ENCODE data around the gene ELMO1. TPM values are rescaled to one million over a fixed set of nuclear protein-coding genes. Genes with fewer than 3 reads are reported as not detected.

Gene ELMO1
- total and polyA plus RNA-seq, 10 of the 15 experiments (the other 5 are each of a cell fraction or from before 2014, with no cell fraction given) = 22.6 to 85.9 (median 56.6) TPM

DNA sequence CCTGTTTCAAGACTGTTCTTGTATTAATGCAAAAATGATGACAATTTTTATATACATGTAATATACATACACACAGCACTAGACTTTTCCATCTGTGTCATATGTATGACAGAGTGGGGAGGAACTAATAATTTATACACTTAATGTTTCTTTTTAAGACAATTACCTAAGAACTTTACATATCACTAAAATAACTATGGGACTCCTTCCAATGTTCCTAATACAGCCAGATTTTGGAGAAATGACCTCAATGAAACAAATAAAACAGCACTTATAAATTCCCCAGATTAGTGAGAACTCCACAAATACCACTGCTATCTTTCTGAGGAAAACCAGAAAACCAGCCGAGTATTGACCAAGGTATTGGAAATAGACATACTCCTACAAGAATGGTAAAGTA is 199.4 kb downstream of the ELMO1 start:
- Histone ChIP-seq H2AFZ (ENCODE audit: control insufficient read depth, low read depth, low read length) (no peak overlapping the region), H3K4me1 (ENCODE audit: control insufficient read depth, insufficient read depth, low read length) (no peaks in the 10 kb centered on the region), H3K4me3 (no peak overlapping the region), H3K79me2 (ENCODE audit: control insufficient read depth, insufficient read depth, low read length) (no peaks in the 10 kb centered on the region), H3K36me3 (ENCODE audit: control insufficient read depth in 2 of 2, insufficient read depth in 2 of 2, low read length in 1 of 2) (peaks cover 0 to 4% of the 10 kb centered on the region in 2 experiments; a peak in 2 of 4 replicates), H4K20me1 (ENCODE audit: control insufficient read depth, insufficient read depth) (no peaks in the 10 kb centered on the region), H3K27ac (ENCODE audit: control insufficient read depth, insufficient read depth) (no peak overlapping the region), H3K4me2 (ENCODE audit: control insufficient read depth, insufficient read depth) (no peak overlapping the region), H3K9ac (ENCODE audit: control insufficient read depth, insufficient read depth, low read length) (no peak overlapping the region), H3K9me3 (replicated peaks; ENCODE audit: control insufficient read depth, insufficient read depth, low read length) (no peaks in the 10 kb centered on the region), H3K27me3 (replicated peaks in 1 of 2; ENCODE audit: control insufficient read depth in 2 of 2, insufficient read depth in 2 of 2, low read length in 1 of 2) (no peaks in the 10 kb centered on the region)
- 47% methylated on average over 1 of the region's 1 CpG for whole genome bisulfite sequencing (ENCODE audit: insufficient coverage, insufficient replicate concordance, low lambda C conversion rate, missing lambda C conversion rate)
- in situ Hi-C loops (cut with MboI) = no loop called here
- ChIA-PET CTCF (interaction anchor here (1.3 to 1.7 kb wide), 2 partner anchors 9 to 36 kb away, joined by 4 to 8 read pairs; no protein-coding TSS in a partner anchor), SMC1A (ENCODE audit: uncharacterized antibody, unreplicated experiment) (interaction anchor here (0.7 to 1.7 kb wide), 2 partner anchors 14 to 85 kb away, joined by 3 to 4 read pairs; no protein-coding TSS in a partner anchor), POLR2A (no interaction called here), RAD21 (ENCODE audit: unreplicated experiment) (interaction anchor here (1.0 kb wide), 1 partner anchor 104 kb away, joined by 3 read pairs; no protein-coding TSS in a partner anchor)
- ATAC-seq (no peak), FAIRE-seq (no peak), DNase-seq (ENCODE audit: low read depth, low spot score) (no peak)
- intact Hi-C loops (cut with micrococcal nuclease; ENCODE audit: unreplicated experiment) = no loop called here
- no peak for TF ChIP-seq EGR1 (IDR thresholded peaks at IDR 0.05; ENCODE audit: borderline replicate concordance in 1 of 2, low read depth in 2 of 2, low read length in 2 of 2)
- no peak for TF ChIP-seq GATAD2B (conservative IDR thresholded peaks at IDR 0.05; ENCODE audit: low read depth)
- BruUV-seq (replicated peaks) = no TSS peak

DNA sequence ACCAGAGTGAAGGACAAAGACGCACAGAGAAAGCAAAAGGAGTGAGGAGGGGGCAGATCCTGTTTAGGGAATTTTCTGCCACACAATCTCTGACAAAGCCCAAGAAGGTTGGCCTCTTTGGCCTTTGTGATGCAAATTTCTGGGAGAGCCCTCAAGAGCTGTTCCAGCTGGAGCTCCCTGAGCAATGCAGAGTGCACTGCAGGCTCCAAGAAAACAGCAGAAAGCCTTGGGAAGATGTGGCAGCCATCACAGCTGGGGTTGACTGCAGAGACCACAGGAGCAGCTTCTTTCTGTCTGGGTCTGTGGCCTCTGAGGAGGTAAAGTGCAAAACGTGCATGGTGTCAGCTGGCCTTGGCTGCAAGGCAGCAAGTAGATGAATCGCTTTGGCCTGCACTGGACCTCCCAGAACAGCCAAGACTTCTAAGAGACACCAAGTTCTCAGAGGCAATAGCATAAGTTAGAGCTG is 200.2 kb downstream of the ELMO1 start:
- no peaks in the 10 kb centered on the region for H3K27me3 ChIP-seq (replicated peaks in 1 of 2; ENCODE audit: control insufficient read depth in 2 of 2, insufficient read depth in 2 of 2, low read length in 1 of 2)
- no peak overlapping the region for H3K4me2 ChIP-seq (ENCODE audit: control insufficient read depth, insufficient read depth)
- ATAC-seq (no peak), FAIRE-seq (no peak), DNase-seq (ENCODE audit: low read depth, low spot score) (no peak)
- H3K9me3 ChIP-seq (replicated peaks; ENCODE audit: control insufficient read depth, insufficient read depth, low read length) = no peaks in the 10 kb centered on the region
- H4K20me1 ChIP-seq (ENCODE audit: control insufficient read depth, insufficient read depth) = no peaks in the 10 kb centered on the region
- ChIA-PET CTCF (interaction anchor here (1.5 kb wide), 1 partner anchor 106 kb away, joined by 4 read pairs; no protein-coding TSS in a partner anchor), SMC1A (ENCODE audit: uncharacterized antibody, unreplicated experiment) (no interaction called here), POLR2A (no interaction called here), RAD21 (ENCODE audit: unreplicated experiment) (no interaction called here)
- H3K4me1 ChIP-seq (ENCODE audit: control insufficient read depth, insufficient read depth, low read length) = no peaks in the 10 kb centered on the region
- peaks cover 0 to 4% of the 10 kb centered on the region in 2 experiments; a peak in 2 of 4 replicates for H3K36me3 ChIP-seq (ENCODE audit: control insufficient read depth in 2 of 2, insufficient read depth in 2 of 2, low read length in 1 of 2)
- H3K4me3 ChIP-seq = no peak overlapping the region
- H2AFZ ChIP-seq (ENCODE audit: control insufficient read depth, low read depth, low read length) = no peak overlapping the region
- 78% methylated on average over 3 of the region's 3 CpGs for WGBS (ENCODE audit: insufficient coverage, insufficient replicate concordance, low lambda C conversion rate, missing lambda C conversion rate)
- no peaks in the 10 kb centered on the region for H3K79me2 ChIP-seq (ENCODE audit: control insufficient read depth, insufficient read depth, low read length)
- no peak overlapping the region for H3K27ac ChIP-seq (ENCODE audit: control insufficient read depth, insufficient read depth)
- no peak overlapping the region for H3K9ac ChIP-seq (ENCODE audit: control insufficient read depth, insufficient read depth, low read length)
- in situ Hi-C loops (cut with MboI) (no loop called here), intact Hi-C loops (cut with micrococcal nuclease; ENCODE audit: unreplicated experiment) (no loop called here)
- no TSS peak for BruUV-seq (replicated peaks)
- no peak for TF ChIP-seq RB1 (IDR thresholded peaks at IDR 0.05; ENCODE audit: borderline replicate concordance)
- no peak for TF ChIP-seq BMI1 (IDR thresholded peaks at IDR 0.05; ENCODE audit: borderline replicate concordance)
- TF ChIP-seq CHD2 (IDR thresholded peaks at IDR 0.05; ENCODE audit: borderline replicate concordance, low read depth, low read length) = no peak
- TF ChIP-seq PAX5 (IDR thresholded peaks at IDR 0.05; ENCODE audit: borderline replicate concordance, low read depth, low read length) = no peak
- TF ChIP-seq SIX5 (IDR thresholded peaks at IDR 0.05; ENCODE audit: low read depth, low read length, severe bottlenecking) = no peak
- TF ChIP-seq RELA (IDR thresholded peaks at IDR 0.05; ENCODE audit: borderline replicate concordance, partially characterized antibody) = no peak
- TF ChIP-seq MEF2B (IDR thresholded peaks at IDR 0.05; ENCODE audit: partially characterized antibody, poor library complexity, severe bottlenecking) = no peak
- TF ChIP-seq YBX1 (IDR thresholded peaks at IDR 0.05) = no peak
- TF ChIP-seq KDM1A (IDR thresholded peaks at IDR 0.05; ENCODE audit: borderline replicate concordance) = no peak
- TF ChIP-seq, protein P1, sequence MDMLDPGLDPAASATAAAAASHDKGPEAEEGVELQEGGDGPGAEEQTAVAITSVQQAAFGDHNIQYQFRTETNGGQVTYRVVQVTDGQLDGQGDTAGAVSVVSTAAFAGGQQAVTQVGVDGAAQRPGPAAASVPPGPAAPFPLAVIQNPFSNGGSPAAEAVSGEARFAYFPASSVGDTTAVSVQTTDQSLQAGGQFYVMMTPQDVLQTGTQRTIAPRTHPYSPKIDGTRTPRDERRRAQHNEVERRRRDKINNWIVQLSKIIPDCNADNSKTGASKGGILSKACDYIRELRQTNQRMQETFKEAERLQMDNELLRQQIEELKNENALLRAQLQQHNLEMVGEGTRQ (IDR thresholded peaks at IDR 0.05; ENCODE audit: borderline replicate concordance, low read depth, low read length) = no peak
- TF ChIP-seq CBFB (IDR thresholded peaks at IDR 0.05; ENCODE audit: low read depth) = no peak
- TF ChIP-seq, protein P2, sequence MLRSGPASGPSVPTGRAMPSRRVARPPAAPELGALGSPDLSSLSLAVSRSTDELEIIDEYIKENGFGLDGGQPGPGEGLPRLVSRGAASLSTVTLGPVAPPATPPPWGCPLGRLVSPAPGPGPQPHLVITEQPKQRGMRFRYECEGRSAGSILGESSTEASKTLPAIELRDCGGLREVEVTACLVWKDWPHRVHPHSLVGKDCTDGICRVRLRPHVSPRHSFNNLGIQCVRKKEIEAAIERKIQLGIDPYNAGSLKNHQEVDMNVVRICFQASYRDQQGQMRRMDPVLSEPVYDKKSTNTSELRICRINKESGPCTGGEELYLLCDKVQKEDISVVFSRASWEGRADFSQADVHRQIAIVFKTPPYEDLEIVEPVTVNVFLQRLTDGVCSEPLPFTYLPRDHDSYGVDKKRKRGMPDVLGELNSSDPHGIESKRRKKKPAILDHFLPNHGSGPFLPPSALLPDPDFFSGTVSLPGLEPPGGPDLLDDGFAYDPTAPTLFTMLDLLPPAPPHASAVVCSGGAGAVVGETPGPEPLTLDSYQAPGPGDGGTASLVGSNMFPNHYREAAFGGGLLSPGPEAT (IDR thresholded peaks at IDR 0.05; ENCODE audit: low read depth) = no peak

Measured in GM12878 (cell line).